ENCODE data around the gene ARPC1B.
"Not testable (repeated sequence)": the region's sequence is repeated elsewhere in the genome, so short reads cannot be mapped to it uniquely, and the experiment has no call there.

The ARPC1B gene

DNA sequence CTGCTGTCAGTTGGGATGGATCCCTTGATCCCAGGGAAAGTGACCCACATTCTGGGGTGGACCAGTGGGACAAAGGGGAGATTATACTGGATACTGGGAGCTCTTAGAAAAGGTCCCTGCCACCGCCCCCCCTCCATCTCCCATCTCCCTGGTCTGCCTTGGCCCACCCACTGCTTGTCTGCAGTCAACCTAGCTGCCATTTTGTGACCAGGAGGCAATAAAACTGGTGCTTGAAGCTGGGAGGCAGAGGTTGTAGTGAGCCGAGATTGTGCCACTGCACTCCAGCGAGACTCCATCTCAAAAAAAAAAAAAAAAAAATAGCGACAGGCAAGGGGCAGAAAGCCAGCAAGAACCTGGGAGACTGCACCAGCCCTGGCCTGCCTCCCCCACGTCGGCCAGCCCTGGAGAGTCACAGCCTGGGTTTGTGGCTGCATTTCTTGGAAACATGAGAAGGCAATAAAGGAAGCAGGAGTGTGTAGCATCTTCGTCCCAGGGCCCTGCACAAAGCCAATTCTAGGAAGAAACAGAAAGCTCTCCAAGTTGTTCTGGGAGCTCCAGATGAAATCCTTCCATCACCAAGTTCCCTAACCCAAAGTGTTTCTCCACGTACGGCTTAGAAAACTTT is 4.7 kb upstream of the ARPC1B start:
- DNase-seq, result no peak

DNA sequence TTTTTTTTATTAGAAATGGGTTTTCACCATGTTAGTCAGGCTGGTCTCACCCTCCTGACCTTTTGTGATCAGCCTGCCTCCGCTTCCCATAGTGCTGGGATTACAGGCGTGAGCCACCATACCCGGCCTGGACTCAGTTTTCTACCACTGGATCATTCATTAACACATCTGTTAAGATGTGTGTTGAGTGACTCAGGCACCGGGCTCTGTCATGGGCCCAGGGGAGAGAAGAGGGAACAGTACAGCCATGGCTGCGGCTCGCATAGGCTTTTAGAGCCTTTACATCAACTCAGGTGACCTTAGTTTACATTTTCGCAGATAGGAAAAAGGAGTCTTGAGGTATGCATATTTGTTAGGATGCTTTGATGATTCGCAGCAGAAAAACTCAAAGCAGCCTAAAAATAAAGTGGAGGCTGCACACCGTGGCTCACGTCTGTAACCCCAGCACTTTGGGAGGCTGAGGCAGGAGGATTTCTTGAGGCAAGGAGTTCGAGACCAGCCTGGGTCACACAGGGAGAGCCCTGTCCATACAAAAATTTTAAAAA is 3.1 kb upstream of the ARPC1B start:
- DNase-seq, result no peak

DNA sequence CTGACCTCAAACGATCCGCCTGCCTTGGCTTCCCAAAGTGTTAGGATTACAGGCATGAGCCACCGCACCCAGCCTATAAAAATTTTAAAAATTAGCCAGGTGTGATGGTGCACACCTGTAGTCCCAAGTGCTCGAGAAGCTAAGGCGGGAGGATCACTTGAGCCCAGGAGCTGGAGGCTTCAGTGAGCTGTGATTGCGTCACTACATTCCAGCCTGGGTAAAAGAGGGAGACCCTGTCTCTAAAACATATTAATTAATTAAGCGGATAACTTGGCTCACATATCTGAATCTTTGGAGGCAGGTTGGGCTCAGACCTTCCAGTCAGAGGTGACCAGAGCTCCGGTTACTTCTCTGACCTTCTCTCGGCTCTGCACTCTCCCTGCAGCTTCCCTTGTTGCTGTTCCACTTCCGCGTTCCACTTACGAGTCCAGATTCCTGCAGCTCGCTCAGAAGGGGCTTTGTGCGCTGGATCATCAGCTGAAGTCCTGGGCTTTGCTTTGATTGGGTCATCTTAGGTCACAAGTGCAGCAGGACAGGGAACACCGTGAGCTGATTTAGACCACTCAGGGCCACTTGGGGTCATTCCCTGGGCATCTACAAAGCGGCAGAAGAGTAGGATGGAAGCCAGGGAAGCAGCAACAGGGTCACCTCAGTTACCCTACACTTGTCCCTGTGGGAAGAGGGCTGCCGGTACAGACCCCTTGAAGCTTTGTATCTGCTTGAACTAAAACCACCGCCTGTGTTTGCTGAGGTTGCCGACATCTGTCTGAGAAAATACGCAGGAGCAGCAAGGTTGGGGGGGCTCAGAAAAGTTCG is 2.0 kb upstream of the ARPC1B start:
- DNase-seq, result no peak

DNA sequence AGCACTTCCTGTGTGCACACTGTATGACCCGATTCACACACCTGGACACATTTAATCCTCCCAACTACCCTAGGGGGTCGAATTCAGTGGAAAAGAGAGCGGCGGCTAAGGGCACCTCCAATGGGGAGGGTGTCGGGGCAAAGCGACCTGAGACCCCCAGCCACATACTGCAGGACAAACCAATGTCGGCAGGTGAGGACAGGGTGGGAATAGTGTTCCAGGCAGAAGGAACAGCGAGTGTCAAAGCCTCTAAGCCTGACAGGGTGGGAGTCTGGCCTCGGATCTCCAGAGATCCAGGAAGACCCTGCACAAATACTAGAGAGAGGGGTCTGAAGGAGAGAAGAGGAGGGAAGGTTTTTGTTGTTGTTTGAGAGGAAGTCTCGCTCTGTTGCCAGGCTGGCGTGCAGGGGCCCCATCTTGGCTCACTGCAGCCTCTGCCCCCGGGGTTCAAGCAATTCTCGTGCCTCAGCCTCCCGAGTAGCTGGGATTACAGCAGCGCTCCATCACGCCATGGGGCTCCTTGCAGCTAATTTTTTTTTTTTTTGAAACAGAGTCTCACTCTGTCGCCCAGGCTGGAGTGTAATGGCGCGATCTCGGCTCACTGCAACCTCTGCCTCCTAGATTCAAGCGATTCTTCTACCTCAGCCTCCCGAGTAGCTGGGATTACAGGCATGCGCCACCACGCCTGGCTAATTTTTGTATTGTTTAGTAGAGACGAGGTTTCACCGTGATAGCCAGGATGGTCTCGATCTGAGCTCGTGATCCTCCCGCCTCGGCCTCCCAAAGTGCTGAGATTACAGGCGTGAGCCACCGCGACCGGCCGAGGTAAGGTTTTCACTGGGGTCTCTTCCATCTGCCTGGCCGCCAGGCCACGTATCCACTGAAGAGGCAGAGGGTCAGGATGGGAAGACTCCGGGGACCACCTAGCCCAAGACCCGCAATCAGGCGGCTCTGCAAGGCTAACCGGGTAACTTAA is 1.2 kb upstream of the ARPC1B start:
- no peak for DNase-seq

DNA sequence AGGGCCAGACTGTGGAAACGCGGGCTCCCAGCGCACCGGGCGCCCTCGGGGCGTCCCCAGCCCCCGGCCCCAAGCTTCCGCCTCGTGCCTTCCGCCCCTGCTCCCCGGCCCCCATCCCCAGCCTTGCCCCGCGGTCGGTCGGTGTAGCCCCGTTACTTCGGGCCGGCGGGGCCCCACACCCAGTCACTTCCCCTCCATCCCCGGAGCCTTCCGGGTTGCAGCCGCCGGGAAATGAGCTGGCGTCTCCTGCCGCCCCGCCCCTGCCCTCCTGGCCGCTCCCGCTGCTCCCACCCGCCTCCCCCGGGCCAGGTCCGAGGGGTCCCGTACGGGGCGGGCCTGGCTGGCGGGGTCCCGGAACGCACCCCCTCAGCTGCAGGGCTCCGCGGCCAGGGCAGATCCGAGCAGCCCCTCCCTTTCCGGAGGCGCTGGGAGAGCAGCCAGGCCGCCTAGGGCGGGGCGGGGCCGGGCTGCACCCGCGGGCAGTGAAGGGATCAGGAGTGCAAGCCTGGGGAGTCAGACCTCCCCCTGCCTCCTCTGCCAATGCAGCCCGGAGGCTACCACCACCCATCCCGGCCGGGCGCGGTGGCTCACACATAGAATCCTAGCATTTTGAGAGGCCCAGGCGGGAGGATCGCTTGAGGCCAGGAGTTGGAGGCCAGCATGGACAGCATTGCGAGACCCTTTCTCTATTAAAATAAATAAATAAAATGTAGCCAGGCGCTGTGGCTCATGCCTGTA is 709 bp downstream of the ARPC1B start:
- DNase-seq, result peak; percentile 32

DNA sequence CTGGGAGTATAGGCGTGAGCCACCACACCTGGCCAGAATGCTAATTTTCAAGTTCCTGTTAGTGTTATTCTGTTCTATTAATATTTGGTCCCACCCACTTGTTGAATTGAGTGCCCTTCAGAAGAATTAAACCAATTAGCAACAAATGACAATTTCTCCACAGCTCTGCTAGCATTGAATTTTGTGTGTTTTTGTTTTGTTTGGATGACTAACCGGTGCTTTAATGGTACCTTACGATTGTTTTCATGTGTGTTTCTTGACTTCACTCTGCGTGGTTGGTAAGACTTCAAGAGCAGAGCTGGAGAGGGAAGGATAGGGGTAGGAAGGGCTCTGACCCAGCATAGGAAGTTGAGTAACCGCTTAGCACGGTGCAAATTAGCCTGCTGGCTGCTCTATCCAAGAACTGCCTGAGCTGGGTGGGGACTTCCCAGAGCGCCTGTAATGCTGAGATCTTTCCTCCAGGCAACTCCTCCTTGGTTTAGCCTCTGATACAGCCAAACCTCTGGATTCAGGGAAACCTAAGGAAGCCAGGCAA is 4.6 kb downstream of the ARPC1B start:
- DNase-seq, result no peak

DNA sequence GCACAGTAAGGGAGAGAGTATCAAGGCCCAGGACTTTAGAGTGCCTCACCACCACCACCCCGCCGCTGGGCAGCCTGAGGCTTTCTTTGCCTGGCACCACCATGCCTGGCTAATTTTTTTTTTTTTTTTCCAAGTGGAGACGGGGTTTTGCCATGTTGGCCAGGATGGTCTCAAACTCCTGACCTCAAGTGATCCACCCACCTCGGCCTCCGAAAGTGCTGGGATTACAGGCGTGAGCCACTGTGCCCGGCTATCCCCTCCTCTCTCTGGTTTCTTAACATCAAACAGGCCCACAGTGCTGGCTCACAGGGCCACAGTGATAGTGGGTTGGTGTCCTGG is 5.1 kb downstream of the ARPC1B start:
- DNase-seq, result not testable (repeated sequence)

DNA sequence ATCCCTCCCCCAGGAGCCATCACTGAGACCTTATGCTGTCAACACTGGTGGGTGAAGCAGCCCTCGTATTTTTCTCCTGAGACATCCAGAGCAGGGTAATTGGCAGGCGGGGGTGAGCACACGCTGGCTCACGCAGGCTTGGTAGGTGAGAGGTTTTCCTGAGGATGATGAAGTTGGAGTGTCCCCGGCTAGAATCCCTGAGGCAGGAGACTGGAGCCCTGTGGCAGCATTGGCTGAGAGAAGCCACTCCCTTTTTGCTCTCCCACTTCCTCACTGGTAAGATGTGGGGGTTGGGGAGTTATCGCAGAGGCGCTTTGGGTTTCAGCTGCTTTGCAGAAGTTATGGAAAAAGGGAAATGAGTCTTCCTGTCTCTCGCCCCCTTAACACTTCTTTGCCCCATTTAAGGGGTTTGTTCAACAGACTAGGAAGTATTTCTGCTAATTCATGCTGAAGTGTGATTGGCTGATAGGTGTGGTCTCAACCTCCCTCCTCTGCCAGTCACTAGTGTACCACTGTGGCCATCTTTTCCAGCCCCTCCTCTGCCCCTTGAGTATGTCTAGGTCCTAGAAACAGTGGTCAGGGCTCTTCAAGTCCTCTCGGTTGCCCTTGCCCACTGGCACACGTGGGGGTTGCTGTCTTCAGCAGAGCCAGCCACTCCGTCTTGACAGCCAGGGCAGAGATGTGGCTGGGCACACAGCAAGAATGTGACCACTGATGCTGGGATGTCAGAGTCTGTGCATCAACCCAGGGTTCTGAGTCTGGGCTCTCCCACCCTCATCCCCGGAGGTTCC is 5.7 kb downstream of the ARPC1B start:
- DNase-seq, result no peak

DNA sequence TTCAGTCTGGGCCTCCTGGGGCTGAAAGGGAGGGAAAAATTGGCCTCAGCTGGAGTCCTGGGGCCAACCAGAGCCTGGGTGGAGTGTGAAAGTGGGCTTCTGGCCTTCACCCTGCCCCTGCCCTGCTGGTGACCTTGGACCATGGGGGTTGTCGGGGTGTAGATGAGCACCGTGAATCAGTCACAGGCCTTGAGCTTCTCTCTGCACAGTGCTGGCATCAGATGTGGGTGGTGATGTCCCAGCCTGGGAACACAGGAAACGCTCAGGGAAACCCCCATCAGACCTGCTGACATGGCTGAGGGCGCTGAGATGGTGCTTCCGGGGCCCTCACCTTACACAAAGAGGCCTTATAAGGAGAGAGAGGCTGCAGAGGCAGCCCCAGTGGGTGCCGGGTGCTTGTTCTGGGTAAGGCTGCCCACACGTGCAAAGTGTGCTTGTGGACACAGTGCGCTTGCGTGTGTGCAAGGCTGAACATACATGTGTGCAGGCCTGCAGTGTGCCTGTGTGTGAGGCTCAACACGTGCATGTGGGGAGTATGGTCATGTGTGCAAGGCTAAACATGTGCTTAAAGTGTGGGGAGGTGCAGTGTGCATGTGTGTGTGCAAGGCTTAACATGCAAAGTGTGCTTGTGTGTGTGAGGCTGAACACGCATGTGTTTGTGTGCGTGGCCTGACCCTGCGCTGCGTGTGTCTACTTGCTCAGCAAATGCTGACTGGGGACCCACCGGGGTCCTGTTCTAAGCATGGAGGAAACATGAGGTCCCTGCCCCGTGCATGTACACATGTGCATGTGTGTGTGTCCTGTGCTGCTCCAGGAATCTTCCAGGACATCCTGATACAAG is 6.5 kb downstream of the ARPC1B start:
- DNase-seq, result no peak

DNA sequence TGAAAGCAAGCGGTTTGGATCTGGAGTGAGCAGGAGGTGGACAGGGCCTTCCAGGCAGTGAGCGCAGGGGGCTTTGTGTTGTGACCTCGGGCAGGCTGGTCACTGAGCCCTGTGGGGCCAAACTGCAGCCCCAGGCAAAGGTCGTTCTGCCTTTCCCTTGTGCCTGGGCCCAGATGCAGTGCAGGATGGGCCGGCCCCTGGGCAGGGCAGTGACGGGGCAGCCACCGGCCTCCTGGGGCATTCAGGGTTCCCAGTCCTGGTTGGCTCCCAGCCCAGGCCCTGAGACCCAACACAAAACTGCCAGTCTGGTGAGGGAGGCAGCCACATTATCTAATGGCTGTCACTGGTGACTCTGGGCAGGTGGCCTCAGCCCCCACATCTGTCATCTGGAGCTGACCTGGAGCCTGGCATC is 7.1 kb downstream of the ARPC1B start:
- no peak for DNase-seq

DNA sequence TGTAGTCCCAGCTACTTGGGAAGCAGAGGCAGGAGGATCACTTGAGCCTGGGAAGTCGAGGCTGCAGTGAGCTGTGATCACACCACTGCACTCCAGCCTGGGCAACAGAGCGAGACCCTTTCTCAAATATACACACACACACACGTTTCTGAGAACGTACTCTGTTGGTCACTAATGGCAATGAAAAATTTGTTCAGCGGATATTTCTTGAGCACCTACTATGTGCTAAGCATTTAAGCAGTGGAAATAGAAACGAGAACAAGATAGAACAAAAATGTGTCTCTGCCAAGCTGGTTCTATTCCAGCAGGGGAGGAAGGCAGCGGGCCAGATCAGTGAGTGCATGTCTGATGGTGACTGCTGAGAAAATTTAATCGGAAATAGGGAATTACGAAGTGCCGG is 8.7 kb downstream of the ARPC1B start:
- no peak for DNase-seq

DNA sequence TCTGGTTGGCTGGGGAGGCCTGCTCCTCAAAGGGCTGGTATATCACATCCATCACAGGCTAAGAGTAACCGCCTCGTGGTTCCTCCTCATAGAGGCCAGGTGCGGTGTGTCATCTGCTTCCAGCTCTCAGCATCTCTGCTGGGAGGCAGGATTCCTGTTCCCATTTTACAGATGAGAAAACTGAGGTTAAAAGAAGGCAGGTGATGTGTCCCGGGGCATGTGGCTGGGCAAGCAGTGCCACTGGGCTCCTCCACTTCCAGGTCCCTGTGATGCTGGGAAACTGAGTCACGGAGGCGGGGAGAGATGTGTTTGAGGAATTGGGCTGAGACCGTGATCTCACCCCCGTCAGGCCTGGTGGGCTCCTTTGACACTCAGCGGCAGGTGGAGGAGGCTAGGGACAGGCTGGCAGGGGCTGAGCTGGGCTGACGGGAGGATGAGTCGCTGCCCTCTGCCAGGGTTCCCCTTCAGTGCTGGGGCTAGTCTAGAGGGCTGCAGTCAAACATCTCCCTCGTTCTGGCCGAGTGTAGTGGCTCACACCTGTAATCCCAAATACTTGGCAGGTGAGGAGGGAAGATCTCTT is 9.4 kb downstream of the ARPC1B start:
- DNase-seq, result no peak

DNA sequence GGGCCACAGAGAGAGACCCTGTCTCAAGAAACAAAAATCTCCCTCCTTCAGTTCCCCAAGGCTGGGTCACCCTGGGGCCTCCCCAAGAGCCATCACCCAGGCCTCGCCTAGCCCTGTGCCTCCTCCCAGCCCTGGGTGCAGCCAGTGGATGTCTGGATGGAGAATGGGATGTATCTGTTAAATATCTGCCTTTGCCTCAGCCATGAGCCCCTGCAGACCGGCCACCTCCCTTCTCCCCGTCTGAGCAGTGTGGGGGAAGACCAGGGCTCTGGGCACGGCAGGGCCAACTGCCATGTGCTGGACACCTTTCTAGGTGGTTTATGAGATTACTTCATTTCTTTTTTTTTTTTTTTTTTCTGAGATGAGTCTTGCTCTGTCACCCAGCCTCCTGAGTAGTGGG is 10.0 kb downstream of the ARPC1B start:
- DNase-seq, result no peak

DNA sequence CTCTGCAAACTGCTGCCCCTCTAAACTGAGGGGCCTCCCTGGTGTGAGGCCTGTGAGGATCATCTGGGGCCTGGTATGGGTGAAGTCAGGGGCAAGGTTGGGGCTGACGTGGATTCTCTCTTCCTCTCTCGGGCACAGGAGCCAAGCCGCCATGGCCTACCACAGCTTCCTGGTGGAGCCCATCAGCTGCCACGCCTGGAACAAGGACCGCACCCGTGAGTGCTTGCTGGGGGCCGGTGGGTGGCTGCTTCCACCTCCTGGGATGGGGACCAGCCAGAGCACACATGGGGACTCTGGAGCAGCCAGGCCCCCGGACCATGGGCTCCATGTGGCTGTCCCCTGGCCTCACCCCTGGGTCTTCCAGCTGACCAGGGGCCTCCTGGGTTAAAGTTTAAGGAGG is 11.0 kb downstream of the ARPC1B start:
- no peak for DNase-seq

DNA sequence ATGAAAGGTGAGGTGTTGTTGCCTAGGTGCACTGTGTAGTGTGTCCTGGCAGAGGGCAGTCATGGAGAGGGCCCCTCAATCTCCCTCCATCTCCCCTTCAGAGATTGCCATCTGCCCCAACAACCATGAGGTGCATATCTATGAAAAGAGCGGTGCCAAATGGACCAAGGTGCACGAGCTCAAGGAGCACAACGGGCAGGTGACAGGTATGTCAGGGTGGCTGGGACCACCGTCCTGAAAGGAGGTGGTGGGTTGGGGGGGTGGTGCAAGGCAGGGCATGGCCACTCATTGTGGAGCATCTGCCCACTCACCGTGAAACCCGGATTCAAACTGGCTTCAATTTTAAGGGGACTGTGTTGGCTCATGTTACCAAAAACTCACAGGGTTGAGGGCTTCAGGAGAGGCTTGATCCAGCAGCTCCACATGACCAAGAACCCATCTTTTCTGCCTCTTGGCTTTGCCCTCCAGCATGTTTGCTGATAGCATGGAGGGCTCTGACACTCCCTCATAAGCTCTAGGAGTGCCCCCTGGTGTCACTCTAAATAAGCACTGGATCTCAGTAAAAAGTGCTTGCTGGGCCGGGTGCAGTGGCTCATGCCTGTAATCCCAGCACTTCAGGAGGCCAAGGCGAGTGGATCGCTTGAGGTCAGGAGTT is 12.2 kb downstream of the ARPC1B start:
- peak; percentile 10 for DNase-seq

DNA sequence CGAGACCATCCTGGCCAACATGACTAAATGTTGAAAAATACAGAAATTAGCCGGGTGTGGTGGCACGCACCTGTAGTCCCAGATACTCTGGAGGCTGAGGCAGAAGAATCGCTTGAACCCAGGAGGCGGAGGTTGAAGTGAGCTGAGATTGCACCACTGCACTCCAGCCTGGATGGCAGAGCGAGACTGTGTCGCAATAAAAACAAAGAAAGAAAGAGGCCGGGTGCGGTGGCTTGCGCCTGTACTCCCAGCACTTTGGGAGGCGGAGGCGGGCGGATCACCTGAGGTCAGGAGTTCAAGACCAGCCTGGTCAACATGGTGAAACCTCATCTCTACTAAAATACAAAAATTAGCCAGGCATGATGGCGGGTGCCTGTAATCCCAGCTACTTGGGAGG is 12.7 kb downstream of the ARPC1B start:
- not testable (repeated sequence) for DNase-seq

DNA sequence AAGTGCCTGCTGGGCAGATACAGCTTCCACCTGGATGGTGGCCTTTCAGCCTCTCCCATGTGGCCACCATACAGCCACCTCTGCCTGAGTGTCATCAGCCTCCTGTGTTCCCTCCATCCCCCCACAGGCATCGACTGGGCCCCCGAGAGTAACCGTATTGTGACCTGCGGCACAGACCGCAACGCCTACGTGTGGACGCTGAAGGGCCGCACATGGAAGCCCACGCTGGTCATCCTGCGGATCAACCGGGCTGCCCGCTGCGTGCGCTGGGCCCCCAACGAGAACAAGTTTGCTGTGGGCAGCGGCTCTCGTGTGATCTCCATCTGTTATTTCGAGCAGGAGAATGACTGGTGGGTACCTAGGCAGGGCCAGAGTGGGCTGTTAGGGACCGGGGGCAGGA is 13.4 kb downstream of the ARPC1B start:
- DNase-seq, result no peak

DNA sequence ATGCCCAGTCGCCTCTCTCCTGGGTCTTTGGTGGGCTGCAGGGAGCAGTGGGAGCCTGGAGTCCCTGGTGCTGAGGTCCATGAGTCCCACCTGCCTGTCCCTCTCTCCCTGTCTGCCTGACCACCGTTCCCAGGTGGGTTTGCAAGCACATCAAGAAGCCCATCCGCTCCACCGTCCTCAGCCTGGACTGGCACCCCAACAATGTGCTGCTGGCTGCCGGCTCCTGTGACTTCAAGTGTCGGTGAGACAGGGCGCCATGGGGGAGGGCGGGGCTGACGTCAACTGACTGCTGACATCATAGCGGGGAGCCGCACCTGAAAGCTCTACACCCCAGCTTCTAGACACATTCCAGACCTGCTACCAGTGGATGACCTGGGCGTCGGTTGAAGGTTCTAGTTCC is 15.2 kb downstream of the ARPC1B start:
- no peak for DNase-seq

DNA sequence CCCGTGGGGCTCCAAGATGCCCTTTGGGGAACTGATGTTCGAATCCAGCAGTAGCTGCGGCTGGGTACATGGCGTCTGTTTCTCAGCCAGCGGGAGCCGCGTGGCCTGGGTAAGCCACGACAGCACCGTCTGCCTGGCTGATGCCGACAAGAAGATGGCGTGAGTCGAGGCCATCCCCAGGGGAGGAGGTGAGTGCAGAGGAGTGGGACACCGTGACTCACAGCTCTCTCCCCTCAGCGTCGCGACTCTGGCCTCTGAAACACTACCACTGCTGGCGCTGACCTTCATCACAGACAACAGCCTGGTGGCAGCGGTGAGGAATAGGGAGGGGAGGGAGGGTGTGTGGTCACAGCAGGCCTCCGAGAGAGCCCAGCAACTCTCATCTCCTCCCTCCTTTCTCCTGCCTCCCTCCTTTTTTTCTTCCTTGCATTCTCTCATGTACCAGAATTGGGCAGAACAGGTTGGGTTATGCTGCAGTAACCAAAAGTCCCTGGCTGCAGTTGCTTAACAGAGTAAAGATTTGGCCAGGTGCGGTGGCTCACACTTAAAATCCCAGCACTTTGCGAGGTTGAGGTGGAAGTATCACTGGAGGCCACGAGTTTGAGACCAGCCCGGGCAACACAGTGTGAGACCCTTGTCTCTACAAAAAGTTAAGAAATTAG is 16.5 kb downstream of the ARPC1B start:
- DNase-seq, result no peak
